ENCODE measurements around the gene BRCA2. TPM values are rescaled to one million over a fixed set of nuclear protein-coding genes. Genes with fewer than 3 reads are reported as not detected.
"Not testable (repeated sequence)": the region's sequence is repeated elsewhere in the genome, so short reads cannot be mapped to it uniquely, and the experiment has no call there.

Gene BRCA2
- polyA plus RNA-seq, 1 experiment = 0.91 TPM

DNA sequence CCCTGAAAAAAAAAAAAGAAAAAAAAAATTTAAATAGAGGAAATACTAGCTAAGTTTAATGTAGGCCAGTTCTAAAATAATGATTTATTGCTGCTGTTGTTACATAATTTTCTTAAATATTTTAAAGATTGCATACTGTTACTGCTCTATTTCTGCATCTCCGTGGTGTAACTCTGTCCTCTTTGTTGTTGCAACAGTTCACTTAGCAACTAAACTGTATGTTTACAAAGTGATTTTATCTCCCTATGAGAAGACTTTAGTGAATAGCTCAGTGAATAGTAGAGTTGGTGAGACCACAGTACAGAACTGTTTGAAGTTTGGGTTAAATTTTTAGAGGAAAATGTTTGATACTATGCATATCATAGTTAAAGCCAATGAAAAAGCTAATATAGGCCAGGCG, 19.4 kb downstream of the BRCA2 start:
- Histone ChIP-seq H3K27me3 (ENCODE audit: control insufficient read depth, insufficient read depth, low read length) (no peaks in the 10 kb centered on the region), H3K4me3 (ENCODE audit: low read depth, low read length) (no peak overlapping the region), H3K36me3 (ENCODE audit: control insufficient read depth, insufficient read depth, low read length) (no peaks in the 10 kb centered on the region)
- ChIA-PET CTCF (no interaction called here), POLR2A (no interaction called here)
- TF ChIP-seq, protein P1, sequence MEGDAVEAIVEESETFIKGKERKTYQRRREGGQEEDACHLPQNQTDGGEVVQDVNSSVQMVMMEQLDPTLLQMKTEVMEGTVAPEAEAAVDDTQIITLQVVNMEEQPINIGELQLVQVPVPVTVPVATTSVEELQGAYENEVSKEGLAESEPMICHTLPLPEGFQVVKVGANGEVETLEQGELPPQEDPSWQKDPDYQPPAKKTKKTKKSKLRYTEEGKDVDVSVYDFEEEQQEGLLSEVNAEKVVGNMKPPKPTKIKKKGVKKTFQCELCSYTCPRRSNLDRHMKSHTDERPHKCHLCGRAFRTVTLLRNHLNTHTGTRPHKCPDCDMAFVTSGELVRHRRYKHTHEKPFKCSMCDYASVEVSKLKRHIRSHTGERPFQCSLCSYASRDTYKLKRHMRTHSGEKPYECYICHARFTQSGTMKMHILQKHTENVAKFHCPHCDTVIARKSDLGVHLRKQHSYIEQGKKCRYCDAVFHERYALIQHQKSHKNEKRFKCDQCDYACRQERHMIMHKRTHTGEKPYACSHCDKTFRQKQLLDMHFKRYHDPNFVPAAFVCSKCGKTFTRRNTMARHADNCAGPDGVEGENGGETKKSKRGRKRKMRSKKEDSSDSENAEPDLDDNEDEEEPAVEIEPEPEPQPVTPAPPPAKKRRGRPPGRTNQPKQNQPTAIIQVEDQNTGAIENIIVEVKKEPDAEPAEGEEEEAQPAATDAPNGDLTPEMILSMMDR (IDR thresholded peaks at IDR 0.05; ENCODE audit: insufficient read depth, low read depth, low read length) = no peak
- no peak for DNase-seq (ENCODE audit: low read depth)

DNA sequence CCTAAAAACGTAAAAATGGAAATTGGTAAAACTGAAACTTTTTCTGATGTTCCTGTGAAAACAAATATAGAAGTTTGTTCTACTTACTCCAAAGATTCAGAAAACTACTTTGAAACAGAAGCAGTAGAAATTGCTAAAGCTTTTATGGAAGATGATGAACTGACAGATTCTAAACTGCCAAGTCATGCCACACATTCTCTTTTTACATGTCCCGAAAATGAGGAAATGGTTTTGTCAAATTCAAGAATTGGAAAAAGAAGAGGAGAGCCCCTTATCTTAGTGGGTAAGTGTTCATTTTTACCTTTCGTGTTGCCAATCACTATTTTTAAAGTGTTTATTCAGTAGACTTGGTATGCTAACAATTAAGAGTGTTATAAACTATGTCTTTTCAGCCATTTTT, 25.6 kb downstream of the BRCA2 start:
- no peak for DNase-seq (ENCODE audit: low read depth)
- TF ChIP-seq, protein P1 (IDR thresholded peaks at IDR 0.05; ENCODE audit: insufficient read depth, low read depth, low read length) = no peak
- POLR2A ChIA-PET = no interaction called here
- Histone ChIP-seq H3K36me3 (ENCODE audit: control insufficient read depth, insufficient read depth, low read length) (no peaks in the 10 kb centered on the region), H3K27me3 (ENCODE audit: control insufficient read depth, insufficient read depth, low read length) (no peaks in the 10 kb centered on the region), H3K4me3 (ENCODE audit: low read depth, low read length) (no peak overlapping the region)
- CTCF ChIA-PET = no interaction called here

DNA sequence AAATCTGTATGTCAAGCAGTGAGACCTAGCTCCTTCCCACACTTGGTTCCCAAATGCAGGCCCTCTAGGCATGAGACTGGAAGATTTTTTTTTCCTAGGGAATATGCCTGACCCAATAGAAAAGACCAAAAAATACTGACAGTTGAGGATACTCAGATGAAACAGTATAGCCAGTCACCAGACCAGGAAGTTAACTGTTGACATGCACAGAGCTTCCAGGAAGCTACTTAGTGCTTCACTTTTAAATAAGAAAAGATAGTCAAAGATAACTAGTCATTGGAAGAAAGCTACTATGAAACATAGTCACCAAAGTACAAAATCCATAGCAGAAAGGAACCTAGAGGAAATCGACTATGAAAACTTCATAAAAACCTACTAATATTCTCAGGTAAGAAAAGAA, 32.3 kb downstream of the BRCA2 start:
- POLR2A ChIA-PET = no interaction called here
- CTCF ChIA-PET = interaction anchor here (0.6 to 0.7 kb wide), 3 partner anchors 11 to 123 kb away, joined by 3 to 4 read pairs (median 3); no protein-coding TSS in a partner anchor
- no peak for DNase-seq (ENCODE audit: low read depth)
- Histone ChIP-seq H3K4me3 (ENCODE audit: low read depth, low read length) (no peak overlapping the region), H3K27me3 (ENCODE audit: control insufficient read depth, insufficient read depth, low read length) (no peaks in the 10 kb centered on the region), H3K36me3 (ENCODE audit: control insufficient read depth, insufficient read depth, low read length) (no peaks in the 10 kb centered on the region)
- TF ChIP-seq, protein P1 (IDR thresholded peaks at IDR 0.05; ENCODE audit: insufficient read depth, low read depth, low read length) = no peak

DNA sequence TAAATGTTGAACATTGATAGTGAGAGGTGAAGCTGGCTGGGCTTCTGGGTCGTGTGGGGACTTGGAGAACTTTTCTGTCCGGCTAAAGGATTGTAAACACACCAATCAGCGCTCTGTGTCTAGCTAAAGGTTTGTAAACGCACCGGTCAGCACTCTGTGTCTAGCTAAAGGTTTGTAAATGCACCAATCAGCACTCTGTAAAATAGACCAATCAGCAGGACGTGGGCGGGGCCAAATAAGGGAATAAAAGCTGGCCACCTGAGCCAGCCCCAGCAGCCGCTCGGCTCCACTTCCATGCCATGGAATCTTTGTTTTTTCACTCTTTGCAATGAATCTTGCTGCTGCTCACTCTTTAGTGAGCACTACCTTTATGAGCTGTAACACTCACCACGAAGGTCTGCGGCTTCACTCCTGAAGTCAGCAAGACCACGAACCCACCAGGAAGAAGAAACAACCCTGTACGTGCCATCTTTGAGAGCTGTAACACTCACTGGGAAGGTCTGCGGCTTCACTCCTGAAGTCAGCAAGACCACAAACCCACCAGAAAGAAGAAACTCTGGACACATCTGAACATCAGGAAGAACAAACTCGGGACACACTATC, 35.6 kb downstream of the BRCA2 start:
- H3K36me3 ChIP-seq (ENCODE audit: control insufficient read depth, insufficient read depth, low read length); POLR2A ChIA-PET; H3K4me3 ChIP-seq (ENCODE audit: low read depth, low read length); DNase-seq (ENCODE audit: low read depth); H3K27me3 ChIP-seq (ENCODE audit: control insufficient read depth, insufficient read depth, low read length): not testable (repeated sequence)
- CTCF ChIA-PET = interaction anchor here (1.2 kb wide), 1 partner anchor 12 kb away, joined by 3 read pairs; no protein-coding TSS in a partner anchor

DNA sequence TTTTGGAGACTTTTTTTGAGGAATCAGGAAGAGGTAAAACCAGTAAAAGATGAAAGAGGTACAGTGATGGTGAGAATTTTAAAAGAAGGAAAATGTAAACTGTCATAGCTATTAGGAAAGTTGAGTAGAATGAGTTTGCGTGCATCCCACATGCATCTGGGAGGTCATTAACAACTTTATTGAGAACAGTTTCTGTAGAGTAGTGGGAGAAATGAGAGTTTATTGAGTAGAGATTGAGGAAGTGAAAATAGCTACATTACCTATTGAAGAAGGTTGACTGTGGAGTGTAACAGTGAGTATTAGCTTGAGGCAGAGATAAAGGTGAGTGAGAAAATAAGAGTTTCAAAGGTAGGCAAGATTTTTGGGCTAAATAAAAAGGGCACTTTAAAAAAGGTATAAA, 38.7 kb downstream of the BRCA2 start:
- Histone ChIP-seq H3K4me3 (ENCODE audit: low read depth, low read length) (no peak overlapping the region), H3K36me3 (ENCODE audit: control insufficient read depth, insufficient read depth, low read length) (no peaks in the 10 kb centered on the region), H3K27me3 (ENCODE audit: control insufficient read depth, insufficient read depth, low read length) (no peaks in the 10 kb centered on the region)
- DNase-seq (ENCODE audit: low read depth) = no peak
- TF ChIP-seq, protein P1 (IDR thresholded peaks at IDR 0.05; ENCODE audit: insufficient read depth, low read depth, low read length) = no peak
- CTCF ChIA-PET = no interaction called here
- POLR2A ChIA-PET = no interaction called here

DNA sequence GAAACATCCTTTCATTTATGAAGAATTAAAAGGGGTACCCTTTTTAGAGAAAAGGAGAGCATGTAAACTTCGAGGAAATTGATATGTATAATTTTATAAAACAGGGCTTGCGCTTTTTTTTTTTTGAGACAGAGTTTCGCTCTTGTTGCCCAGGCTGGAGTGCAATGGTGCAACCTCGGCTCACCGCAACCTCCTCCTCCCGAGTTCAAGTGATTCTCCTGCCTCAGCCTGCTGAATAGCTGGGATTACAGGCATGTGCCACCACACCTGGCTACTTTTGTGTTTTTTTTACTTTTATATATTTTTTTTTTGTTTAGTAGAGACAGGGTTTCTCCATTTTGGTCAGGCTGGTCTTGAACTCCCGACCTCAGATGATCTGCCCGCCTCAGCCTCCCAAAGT, 40.6 kb downstream of the BRCA2 start:
- POLR2A ChIA-PET; H3K36me3 ChIP-seq (ENCODE audit: control insufficient read depth, insufficient read depth, low read length); DNase-seq (ENCODE audit: low read depth); H3K27me3 ChIP-seq (ENCODE audit: control insufficient read depth, insufficient read depth, low read length); H3K4me3 ChIP-seq (ENCODE audit: low read depth, low read length): not testable (repeated sequence)
- CTCF ChIA-PET = interaction anchor here (0.9 kb wide), 1 partner anchor 67 kb away, joined by 3 read pairs; no protein-coding TSS in a partner anchor
